H54 (cell line): ENCODE measurements around the gene MINAR2.
A peak's percentile ranks its signal among the peaks of the same experiment; 100 is the strongest.

ENCODE experiments used
- DNase-seq: peaks from one replicate; pipeline ENCODE4 v3.0.0; 2011; ENCODE audit warnings: low spot score, mixed read lengths; ENCODE audit not compliant: insufficient read length
- FAIRE-seq: peaks from 3 replicates; lab custom pipeline; 2011; peaks lifted over from hg19 to GRCh38; lab: Jason Lieb, UNC
- POLR2A ChIP-seq: IDR thresholded peaks from 2 replicates; pipeline ENCODE4 v1.6.1; 2011; ENCODE audit warnings: low read depth, mild to moderate bottlenecking, low read length

The MINAR2 gene

DNA sequence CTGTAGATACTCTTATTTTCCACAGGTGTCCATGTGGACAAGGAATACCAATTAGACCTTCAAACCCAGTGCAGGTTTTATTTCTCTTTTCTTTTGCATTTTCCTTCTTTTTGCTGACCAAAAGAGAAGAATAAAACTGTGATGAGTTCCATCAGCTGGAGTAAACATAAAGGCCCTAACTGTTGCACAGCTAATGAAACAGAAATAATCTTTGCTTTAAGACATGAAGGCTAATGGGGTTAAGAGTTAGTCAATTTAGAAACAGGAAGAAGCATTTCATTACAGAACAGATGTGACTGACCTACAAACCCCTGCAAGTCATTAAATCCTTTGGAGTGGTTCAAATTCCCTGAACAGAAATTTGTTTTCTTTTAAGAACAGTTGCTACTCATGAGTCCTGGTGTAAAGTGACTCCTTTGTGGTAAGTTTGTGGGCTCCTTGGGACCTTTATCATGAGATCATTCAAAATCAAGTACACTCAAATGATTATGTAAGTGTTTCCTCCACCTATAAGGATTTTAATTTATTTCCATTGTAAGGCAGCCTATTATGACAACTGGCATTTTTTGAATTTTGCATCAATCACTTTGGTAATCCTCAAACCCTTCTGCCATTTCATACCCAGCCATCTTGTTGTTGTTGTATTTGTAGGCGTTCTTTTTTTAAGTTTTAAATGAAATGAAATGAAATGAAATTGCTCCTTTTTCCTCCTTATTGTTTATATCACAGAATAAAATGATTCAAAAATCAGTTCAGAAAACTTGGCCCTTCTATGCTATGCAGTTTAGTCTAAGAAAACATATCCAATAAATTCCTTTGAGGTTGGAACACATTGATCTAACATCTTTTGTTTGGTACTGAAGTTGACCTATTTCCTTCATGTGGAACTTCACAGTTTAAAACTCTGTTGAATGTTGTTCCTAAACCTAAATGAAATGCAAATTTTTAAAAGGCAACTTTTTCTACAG lies 1.3 kb downstream of the MINAR2 start:
- TF ChIP-seq POLR2A, result no peak
- FAIRE-seq (no peak), DNase-seq (no peak)

GRCh38 chr5:129760636-129761325 lies 12.9 kb downstream of the MINAR2 start:
- TF ChIP-seq POLR2A, result no peak
- DNase-seq (no peak), FAIRE-seq (no peak)

DNA sequence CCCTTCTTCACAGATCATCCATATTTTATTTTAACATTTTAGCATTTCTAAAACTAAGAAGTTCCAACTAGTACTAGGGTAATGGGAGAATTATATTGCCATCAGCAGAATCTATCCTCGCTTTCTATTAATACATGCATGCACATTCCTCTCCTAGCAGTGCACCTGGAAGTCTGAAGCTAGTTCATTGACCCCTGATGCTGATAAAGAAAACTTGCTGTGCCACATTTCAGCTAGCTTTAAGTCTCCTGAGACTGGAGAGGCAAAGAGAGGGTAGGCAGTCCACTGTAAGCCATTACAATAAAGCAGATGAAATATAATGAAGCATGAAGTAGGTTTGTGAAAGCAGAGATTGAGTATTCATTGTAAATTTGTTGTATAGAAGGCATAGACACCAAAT lies 15.8 kb downstream of the MINAR2 start:
- no peak for TF ChIP-seq POLR2A
- DNase-seq (no peak), FAIRE-seq (no peak)

DNA sequence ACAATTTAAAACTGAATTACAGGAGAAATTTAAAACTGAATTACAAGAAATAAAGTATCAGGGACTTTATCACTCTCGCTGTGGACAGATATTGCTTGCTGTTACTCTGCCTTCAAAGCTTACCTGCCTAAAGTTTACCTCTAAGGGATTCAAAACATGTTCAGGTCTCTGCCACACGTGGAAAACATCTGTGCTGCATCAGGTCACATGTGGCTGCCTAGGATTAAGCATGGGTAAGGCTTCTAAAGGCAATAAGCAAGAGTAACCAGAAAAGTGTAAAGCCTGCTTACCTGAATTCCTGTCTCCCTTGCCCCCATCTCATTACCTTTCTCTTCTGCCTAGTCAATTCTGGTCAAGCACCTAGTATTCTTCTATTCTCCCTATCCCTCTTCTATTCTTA lies 18.9 kb downstream of the MINAR2 start:
- no peak for TF ChIP-seq POLR2A
- no peak for FAIRE-seq
- no peak for DNase-seq

GRCh38 chr5:129767927-129768380 lies 20.1 kb downstream of the MINAR2 start:
- FAIRE-seq, result peak; percentile 98
- TF ChIP-seq POLR2A, result no peak

DNA sequence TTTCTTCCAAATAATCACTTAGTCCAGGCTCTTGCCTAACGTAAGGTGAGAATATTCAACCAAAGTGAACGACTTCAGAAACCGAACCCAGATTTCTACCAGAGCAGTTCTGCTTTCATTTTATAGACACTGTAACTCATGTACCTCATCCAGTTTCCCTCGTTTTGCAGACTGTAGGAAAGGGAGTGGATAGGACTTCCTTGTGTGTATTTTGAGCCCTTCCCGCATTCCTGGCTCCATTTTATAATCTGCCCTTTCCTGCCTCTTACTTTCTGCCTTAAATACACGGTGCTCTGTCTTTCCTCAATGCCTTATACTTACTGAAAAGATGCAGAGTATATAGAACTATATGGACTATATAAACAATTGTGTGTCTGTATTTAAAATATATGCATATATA lies 20.8 kb downstream of the MINAR2 start:
- FAIRE-seq, result no peak
- TF ChIP-seq POLR2A, result no peak

More at GRCh38 chr5:129767927-129768380, 20.1 kb downstream of the MINAR2 start:
- peak; percentile 19 for DNase-seq

GRCh38 chr5:129770024-129770820 lies 22.3 kb downstream of the MINAR2 start:
- FAIRE-seq (no peak), DNase-seq (no peak)
- TF ChIP-seq POLR2A, result no peak

More for the DNA sequence above, 20.8 kb downstream of the MINAR2 start:
- DNase-seq, result no peak

GRCh38 chr5:129771058-129771838 lies 23.4 kb downstream of the MINAR2 start:
- no peak for TF ChIP-seq POLR2A
- peak; percentile 90 for FAIRE-seq

DNA sequence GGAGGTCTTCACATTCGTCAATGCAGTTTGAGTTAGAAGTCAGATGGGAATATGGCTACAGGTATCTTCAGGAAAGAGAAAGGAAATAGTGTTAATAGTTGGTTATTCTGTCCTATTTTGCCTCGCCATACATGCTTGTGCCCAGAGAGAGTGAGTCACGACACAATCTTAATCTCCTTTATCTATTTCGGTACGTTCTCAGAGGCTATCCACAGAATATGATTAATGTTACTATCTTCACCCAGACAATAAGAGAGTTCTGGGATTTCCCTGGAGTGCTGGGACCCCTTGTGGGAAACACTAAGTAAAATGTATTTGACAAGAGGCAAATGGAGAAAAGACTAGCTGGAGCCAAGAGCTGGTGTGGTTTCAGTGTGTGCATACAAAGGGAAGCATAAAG lies 25.5 kb downstream of the MINAR2 start:
- no peak for TF ChIP-seq POLR2A
- DNase-seq (no peak), FAIRE-seq (no peak)

More at GRCh38 chr5:129771058-129771838, 23.4 kb downstream of the MINAR2 start:
- peak; percentile 20 for DNase-seq

DNA sequence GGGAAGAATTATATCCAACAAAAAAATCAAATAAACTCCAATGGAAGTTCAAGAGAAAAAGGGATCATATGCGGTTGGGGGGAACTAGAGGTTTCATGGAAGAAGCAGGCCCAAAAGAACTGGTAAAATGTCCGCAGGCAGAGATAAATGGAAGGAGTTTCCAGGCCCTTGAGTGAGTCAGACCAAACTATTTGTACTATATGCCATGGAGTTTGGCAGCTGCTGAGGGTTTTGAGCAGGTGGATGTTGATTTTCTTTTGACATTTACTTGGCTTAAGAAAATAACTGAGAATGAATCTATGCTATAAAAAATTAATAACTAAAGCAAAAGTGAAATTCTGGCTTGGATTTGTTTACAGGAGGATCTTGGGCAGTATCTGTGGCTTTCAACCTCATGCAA lies 33.7 kb downstream of the MINAR2 start:
- DNase-seq, result no peak
- FAIRE-seq, result no peak
- no peak for TF ChIP-seq POLR2A

DNA sequence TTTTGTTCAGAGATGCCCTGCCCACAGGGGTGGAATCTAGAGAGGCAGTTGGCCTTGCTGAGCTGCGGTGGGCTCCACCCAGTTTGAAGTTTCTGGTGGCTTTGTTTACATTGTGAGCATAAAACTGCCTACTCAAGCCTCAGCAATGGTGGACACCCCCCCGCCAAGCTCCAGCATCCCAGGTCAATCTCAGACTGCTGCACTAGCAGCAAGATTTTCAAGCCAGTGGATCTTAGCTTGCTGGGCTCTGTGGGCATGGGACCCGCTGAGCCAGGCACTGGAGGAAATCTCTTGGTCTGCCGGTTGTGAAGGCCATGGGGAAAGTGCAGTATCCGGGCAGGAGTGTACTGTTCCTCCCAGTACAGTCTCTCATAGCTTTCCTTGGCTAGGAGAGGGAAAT lies 55.5 kb downstream of the MINAR2 start:
- no peak for DNase-seq
- FAIRE-seq, result no peak
- TF ChIP-seq POLR2A, result no peak

DNA sequence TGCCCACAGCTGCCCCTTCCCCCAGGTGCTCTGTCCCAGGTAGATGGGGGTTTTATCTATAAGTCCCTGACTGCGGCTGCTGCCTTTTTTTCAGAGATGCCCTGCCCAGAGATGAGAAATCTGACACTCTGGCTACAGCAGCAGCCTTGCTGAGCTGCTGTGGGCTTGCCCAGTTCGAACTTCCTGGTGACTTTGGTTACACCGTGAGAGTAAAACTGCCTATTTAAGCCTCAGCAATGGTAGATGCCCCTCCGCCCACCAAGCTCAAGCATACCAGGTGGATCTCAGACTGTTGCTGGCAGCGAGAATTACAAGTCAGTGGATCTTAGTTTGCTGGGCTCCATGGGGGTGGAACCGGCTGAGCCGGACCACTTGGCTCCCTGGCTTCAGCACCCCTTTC lies 56.8 kb downstream of the MINAR2 start:
- DNase-seq, result no peak
- TF ChIP-seq POLR2A, result no peak
- FAIRE-seq, result no peak

- DNase-seq (no peak), FAIRE-seq (no peak)
- no peak for TF ChIP-seq POLR2A
Observed at GRCh38 chr5:129807162-129807814, 59.4 kb downstream of the MINAR2 start.
